H1 (cell line): ENCODE data around the gene PCGF6. TPM values are rescaled to one million over a fixed set of nuclear protein-coding genes. Genes with fewer than 3 reads are reported as not detected.

Source experiments
- CTCF ChIA-PET: fragments of 300-600 bp; sonication (Branson Sonifier 250); formaldehyde crosslinking; loops from one replicate; lab custom pipeline; 2021; ENCODE audit not compliant: partially characterized antibody; lab: Charles Lee
- POLR2A ChIA-PET: fragments of 300-600 bp; sonication (Branson Sonifier 250); formaldehyde crosslinking; loops from one replicate; lab custom pipeline; 2021; ENCODE audit warnings: inconsistent platforms; ENCODE audit not compliant: partially characterized antibody; lab: Charles Lee
- DNase-seq, 2 experiments: peaks; one replicate each; pipeline versions ENCODE4 v3.0.0 to v3.0.0-alpha.2; 2010 to 2022; ENCODE audit warnings: low spot score in 2 of 2, low read depth in 1 of 2, mixed read lengths in 1 of 2
- FAIRE-seq: peaks from 2 replicates; lab custom pipeline; 2011; peaks lifted over from hg19 to GRCh38; lab: Jason Lieb, UNC
- H2AFZ ChIP-seq: 2 replicates; pipeline ENCODE4 v1.8.1; 2012; ENCODE audit warnings: low read length, inconsistent platforms
- H2AK5ac ChIP-seq: 2 replicates; pipeline ENCODE4 v1.6.1; 2013; ENCODE audit warnings: low read depth, low read length
- H2BK120ac ChIP-seq: replicated peaks from 2 replicates; pipeline ENCODE3; 2013; ENCODE audit warnings: low read depth, low read length, inconsistent platforms
- H2BK12ac ChIP-seq: 2 replicates; pipeline ENCODE4 v1.6.1; 2013; ENCODE audit warnings: low read depth, low read length
- H2BK15ac ChIP-seq: 2 replicates; pipeline ENCODE4 v1.6.1; 2013; ENCODE audit warnings: low read length
- H2BK20ac ChIP-seq: 2 replicates; pipeline ENCODE4 v1.6.1; 2013; ENCODE audit warnings: low read length
- H2BK5ac ChIP-seq: 2 replicates; pipeline ENCODE4 v1.6.1; 2013; ENCODE audit warnings: low read depth, low read length
- H3K14ac ChIP-seq: 2 replicates; pipeline ENCODE4 v1.6.1; 2013; ENCODE audit warnings: inconsistent platforms; ENCODE audit not compliant: insufficient read length
- H3K18ac ChIP-seq: 2 replicates; pipeline ENCODE4 v1.6.1; 2013; ENCODE audit warnings: low read length; ENCODE audit errors: extremely low read depth
- H3K23ac ChIP-seq: 2 replicates; pipeline ENCODE4 v1.6.1; 2013; ENCODE audit warnings: inconsistent platforms; ENCODE audit not compliant: insufficient read length
- H3K23me2 ChIP-seq: 2 replicates; pipeline ENCODE4 v1.6.1; 2013; ENCODE audit warnings: low read depth, low read length
- H3K27ac ChIP-seq: 2 replicates; pipeline ENCODE4 v1.6.1; 2011; ENCODE audit warnings: low read depth, low read length, inconsistent platforms
- H3K27me3 ChIP-seq, 4 experiments: replicated peaks in 1 of 4; 1 replicate in 1 of 4; 2 replicates in 3 of 4; pipeline versions ENCODE4 v1.6.1 to v1.8.1; 2011 to 2013; ENCODE audit warnings: low read length in 3 of 4, mild to moderate bottlenecking in 3 of 4, inconsistent platforms in 2 of 4, mixed read lengths in 2 of 4, moderate library complexity in 1 of 4; ENCODE audit not compliant: control insufficient read depth in 3 of 4, insufficient read depth in 3 of 4; ENCODE audit errors: extremely low read depth in 1 of 4
- H3K36me3 ChIP-seq, 4 experiments: 2 replicates each; pipeline versions ENCODE4 v1.6.1 to v1.8.1; 2011 to 2013; ENCODE audit warnings: mild to moderate bottlenecking in 4 of 4, low read length in 3 of 4, moderate library complexity in 2 of 4, control low read depth in 1 of 4, inconsistent platforms in 1 of 4; ENCODE audit not compliant: insufficient read depth in 4 of 4, control insufficient read depth in 2 of 4
- H3K4ac ChIP-seq: replicated peaks from 2 replicates; pipeline ENCODE3; 2013; ENCODE audit warnings: low read length, low read depth, mixed read lengths, inconsistent platforms; ENCODE audit not compliant: insufficient read length
- H3K4me1 ChIP-seq, 4 experiments: replicated peaks in 1 of 4; 1 replicate in 1 of 4; 2 replicates in 3 of 4; pipeline versions ENCODE4 v1.6.1 to v1.8.1; 2011 to 2013; ENCODE audit warnings: low read length in 3 of 4, inconsistent platforms in 2 of 4, mixed read lengths in 1 of 4; ENCODE audit not compliant: insufficient read depth in 4 of 4, control insufficient read depth in 3 of 4
- H3K4me2 ChIP-seq, 2 experiments: 2 replicates each; pipeline versions ENCODE4 v1.6.1 to v1.8.1; 2011 to 2013; ENCODE audit warnings: low read depth in 2 of 2, low read length in 2 of 2, control low read depth in 1 of 2, inconsistent platforms in 1 of 2, mild to moderate bottlenecking in 1 of 2; ENCODE audit not compliant: insufficient read depth in 1 of 2
- H3K4me3 ChIP-seq, 4 experiments: fragments of 200-600, 300-600 bp in 1 of 4; sonication (generic), shearing (Covaris generic), sonication (Bioruptor Twin) in 1 of 4; 2 replicates each; pipeline versions ENCODE4 v1.5.1 to v1.8.1; 2011 to 2016; ENCODE audit warnings: low read length in 4 of 4, low read depth in 3 of 4, control low read depth in 2 of 4, inconsistent platforms in 2 of 4, mild to moderate bottlenecking in 2 of 4, mixed read lengths in 1 of 4, moderate library complexity in 1 of 4; ENCODE audit not compliant: insufficient read depth in 2 of 4; ENCODE audit errors: extremely low read depth in 1 of 4
- H3K56ac ChIP-seq: replicated peaks from 2 replicates; pipeline ENCODE3; 2013; ENCODE audit warnings: low read depth, mild to moderate bottlenecking, mixed read lengths, low read length, inconsistent platforms; ENCODE audit not compliant: insufficient read length
- H3K79me1 ChIP-seq: 2 replicates; pipeline ENCODE4 v1.6.1; 2013; ENCODE audit warnings: low read depth, low read length, control low read depth
- H3K79me2 ChIP-seq, 2 experiments: 2 replicates each; pipeline versions ENCODE4 v1.6.1 to v1.8.1; 2012 to 2013; ENCODE audit warnings: low read length in 2 of 2, mild to moderate bottlenecking in 2 of 2, inconsistent platforms in 1 of 2; ENCODE audit not compliant: insufficient read depth in 2 of 2, control insufficient read depth in 1 of 2
- H3K9ac ChIP-seq, 4 experiments: replicated peaks in 1 of 4; 1 replicate in 1 of 4; 2 replicates in 3 of 4; pipeline versions ENCODE4 v1.6.1 to v1.8.1; 2011 to 2013; ENCODE audit warnings: low read depth in 3 of 4, low read length in 3 of 4, control low read depth in 2 of 4, mild to moderate bottlenecking in 2 of 4, moderate library complexity in 2 of 4, inconsistent platforms in 1 of 4; ENCODE audit errors: extremely low read depth in 1 of 4
- H3K9me3 ChIP-seq, 2 experiments: 2 replicates each; pipeline versions ENCODE4 v1.6.1 to v1.8.1; 2012 to 2013; ENCODE audit warnings: mild to moderate bottlenecking in 2 of 2, moderate library complexity in 2 of 2, control low read depth in 1 of 2, inconsistent platforms in 1 of 2, low read depth in 1 of 2, low read length in 1 of 2, mixed read lengths in 1 of 2; ENCODE audit not compliant: insufficient read depth in 2 of 2
- H4K20me1 ChIP-seq, 2 experiments: replicated peaks in 1 of 2; 2 replicates each; pipeline versions ENCODE3 to v1.8.1; 2011 to 2013; ENCODE audit warnings: inconsistent platforms in 2 of 2, low read length in 2 of 2, mild to moderate bottlenecking in 1 of 2; ENCODE audit not compliant: insufficient read depth in 2 of 2, control insufficient read depth in 1 of 2
- H4K5ac ChIP-seq: 2 replicates; pipeline ENCODE4 v1.6.1; 2013; ENCODE audit warnings: low read length, low read depth, mixed read lengths, inconsistent platforms; ENCODE audit not compliant: insufficient read length
- H4K8ac ChIP-seq: 2 replicates; pipeline ENCODE4 v1.8.0; 2013; ENCODE audit warnings: mild to moderate bottlenecking, moderate library complexity, low read length, inconsistent platforms; ENCODE audit not compliant: insufficient read depth; ENCODE audit errors: extremely low read depth
- H4K91ac ChIP-seq: replicated peaks from 2 replicates; pipeline ENCODE3; 2013; ENCODE audit warnings: low read length, mixed read lengths, inconsistent platforms; ENCODE audit not compliant: insufficient read length
- TAF1 ChIP-seq: IDR thresholded peaks from 2 replicates; pipeline ENCODE4 v1.6.1; 2011; ENCODE audit warnings: mild to moderate bottlenecking, low read depth, low read length
- WGBS, 2 experiments: shearing (Covaris generic) in 1 of 2; methylation state at CpG; one replicate each; pipeline versions ENCODE4 v1.1.6 to v1.1.7; 2013 to 2015; ENCODE audit warnings: low lambda C conversion rate in 2 of 2, mixed read lengths in 2 of 2, inconsistent platforms in 1 of 2, low coverage in 1 of 2, missing lambda C conversion rate in 1 of 2; ENCODE audit not compliant: insufficient replicate concordance in 2 of 2, insufficient coverage in 1 of 2, insufficient read length in 1 of 2; ENCODE audit errors: extremely low coverage in 1 of 2, missing lambda C conversion rate in 1 of 2; 5-methylcytosine and 5-hydroxymethylcytosine counted together
- polyA plus RNA-seq, 7 experiments: library from polyadenylated mRNA; depleted of rRNA in 3 of 7; stranded (reverse) in 5 of 7; unstranded in 2 of 7; fragments of >200 nt in 5 of 7; fragments of 200-250 nt in 2 of 7; gene quantifications; 1 replicate in 5 of 7; 2 replicates in 1 of 7; 4 replicates in 1 of 7; pipeline versions ENCODE4 v1.2.1 to v1.2.3, GENCODE V29; 2011 to 2013; ENCODE audit warnings: missing spikeins in 2 of 7, mixed read lengths in 2 of 7
- total RNA-seq: library from RNA; stranded (reverse); fragmentation: NEBNext Ultra II Directional; extraction: Animal tissue kit (Norgen Biotek cat#: 25700); gene quantifications from 2 replicates; pipeline ENCODE4 v1.2.1, GENCODE V29; 2021

The PCGF6 gene
- total and polyA plus RNA-seq, 2 of the 8 experiments (the other 6 are each of a cell fraction or from before 2014, with no cell fraction given): 6.9 to 18.6 TPM

GRCh38 chr10:103287992-103288391, 62.9 kb downstream of the PCGF6 start:
- H2AFZ ChIP-seq: no peak overlapping the region
- no peaks in the 10 kb centered on the region for H3K79me1 ChIP-seq
- no peak overlapping the region for H2BK120ac ChIP-seq
- no peak overlapping the region for H4K8ac ChIP-seq
- POLR2A ChIA-PET: interaction anchor here (2.8 kb wide), 1 partner anchor 11 kb away, joined by 10 read pairs; the partner anchor contains the start of gene INA
- no peaks in the 10 kb centered on the region for H3K4me1 ChIP-seq
- DNase-seq (no peak), FAIRE-seq (no peak)
- H4K20me1 ChIP-seq: no peaks in the 10 kb centered on the region
- H2BK15ac ChIP-seq: no peak overlapping the region
- H3K9me3 ChIP-seq: no peaks in the 10 kb centered on the region
- no peak overlapping the region for H4K5ac ChIP-seq
- H3K79me2 ChIP-seq: no peaks in the 10 kb centered on the region
- H3K56ac ChIP-seq: no peak overlapping the region
- H3K4me2 ChIP-seq: no peak overlapping the region
- no peaks in the 10 kb centered on the region for H3K27me3 ChIP-seq
- no peaks in the 10 kb centered on the region for H3K23me2 ChIP-seq
- 88% methylated on average over 5 of the region's 5 CpGs; no CpG with 5 or more reads in 1 of the 2 experiments for WGBS, 2 experiments
- H3K36me3 ChIP-seq: peaks cover 0 to 2% (median 0%) of the 10 kb centered on the region in 4 experiments; a peak in 1 of 8 replicates
- H2BK20ac ChIP-seq: no peak overlapping the region
- H3K9ac ChIP-seq: no peak overlapping the region
- no peak overlapping the region for H3K27ac ChIP-seq
- no peak overlapping the region for H3K4ac ChIP-seq
- H2BK12ac ChIP-seq: no peak overlapping the region
- no peak overlapping the region for H3K4me3 ChIP-seq
- no peak overlapping the region for H3K18ac ChIP-seq
- no peak overlapping the region for H3K14ac ChIP-seq
- no peak overlapping the region for H4K91ac ChIP-seq
- H2AK5ac ChIP-seq: no peak overlapping the region
- CTCF ChIA-PET: interaction anchor here (0.6 to 1.5 kb wide), 2 partner anchors 10 to 14 kb away, joined by 4 to 5 read pairs; no protein-coding TSS in a partner anchor
- H2BK5ac ChIP-seq: no peak overlapping the region
- no peak overlapping the region for H3K23ac ChIP-seq
- TF ChIP-seq TAF1: no peak
